Measurements from ENCODE around the gene FOXP1.

GRCh38 chr3:70999730-71000129 lies 583.8 kb downstream of the FOXP1 start:
- TF ChIP-seq MAFK (conservative IDR thresholded peaks at IDR 0.05 in 1 of 2, IDR thresholded peaks at IDR 0.05 in 1 of 2; ENCODE audit: low read length in 2 of 2) (no peak), ZNF383 (CRISPR knock-in tag; IDR thresholded peaks at IDR 0.05; ENCODE audit: borderline replicate concordance) (no peak), TFDP1 (CRISPR knock-in tag; IDR thresholded peaks at IDR 0.05; ENCODE audit: borderline replicate concordance) (no peak), SCMH1 (CRISPR knock-in tag; IDR thresholded peaks at IDR 0.05; ENCODE audit: borderline replicate concordance) (no peak), ZNF335 (CRISPR knock-in tag; IDR thresholded peaks at IDR 0.05) (no peak)
